A673 (cell line): ENCODE results near the gene EPHA5.

ENCODE experiments used
- CTCF ChIP-seq: fragments of 300-800, 200-600 bp; sonication (generic); conservative IDR thresholded peaks from 2 replicates; pipeline ENCODE4 v1.5.1; 2017; ENCODE audit warnings: low read depth, mild to moderate bottlenecking, antibody characterized with exemption, low read length, moderate library complexity, mixed read lengths
- EZH2 ChIP-seq: fragments of 200-600 bp; sonication (generic); IDR thresholded peaks from 2 replicates; pipeline ENCODE4 v1.6.1; 2017; ENCODE audit warnings: borderline replicate concordance, low read depth, mild to moderate bottlenecking, mixed read lengths, antibody characterized with exemption, low read length; ENCODE audit not compliant: poor library complexity, severe bottlenecking

GRCh38 chr4:65370709-65371108 lies 299.6 kb downstream of the EPHA5 start:
- no peak for TF ChIP-seq CTCF
- no peak for TF ChIP-seq EZH2
